ENCODE measurements around the gene CACNA1G. TPM values are rescaled to one million over a fixed set of nuclear protein-coding genes. Genes with fewer than 3 reads are reported as not detected.

Gene CACNA1G
- total RNA-seq, 1 donor from 2014 or later = 4.9 TPM

- no peak for DNase-seq (ENCODE audit: extremely low spot score in 2 of 2)
- TF ChIP-seq POLR2A (IDR thresholded peaks at IDR 0.05) (no peak), CTCF (IDR thresholded peaks at IDR 0.05) (no peak), POLR2AphosphoS5 (IDR thresholded peaks at IDR 0.05; ENCODE audit: insufficient read depth in 1 of 2, low read depth in 1 of 2) (no peak)
- intact Hi-C loops (cut with DNase I) = no loop called here
- no peak overlapping the region for H3K27ac ChIP-seq
- no peaks in the 10 kb centered on the region for H3K36me3 ChIP-seq
- H3K27me3 ChIP-seq = no peaks in the 10 kb centered on the region
- no peaks in the 10 kb centered on the region for H3K9me3 ChIP-seq
- peaks cover 36% of the 10 kb centered on the region for H3K4me1 ChIP-seq
- H3K4me3 ChIP-seq = no peak overlapping the region
Observed at GRCh38 chr17:50658616-50659015, 98.1 kb downstream of the CACNA1G start.

GRCh38 chr17:50659179-50659578 is 98.7 kb downstream of the CACNA1G start:
- peak overlapping the region; percentile 62 for H3K27ac ChIP-seq
- no peak overlapping the region for H3K4me3 ChIP-seq
- TF ChIP-seq POLR2AphosphoS5 (IDR thresholded peaks at IDR 0.05; ENCODE audit: insufficient read depth in 1 of 2, low read depth in 1 of 2) (no peak), CTCF (IDR thresholded peaks at IDR 0.05) (no peak), POLR2A (IDR thresholded peaks at IDR 0.05) (no peak)
- no peaks in the 10 kb centered on the region for H3K36me3 ChIP-seq
- no peaks in the 10 kb centered on the region for H3K9me3 ChIP-seq
- H3K27me3 ChIP-seq = no peaks in the 10 kb centered on the region
- intact Hi-C loops (cut with DNase I) = no loop called here
- H3K4me1 ChIP-seq = peaks cover 36% of the 10 kb centered on the region
- no peak for DNase-seq (ENCODE audit: extremely low spot score in 2 of 2)

GRCh38 chr17:50660042-50660886 is 99.7 kb downstream of the CACNA1G start:
- intact Hi-C loops (cut with DNase I) = no loop called here
- Histone ChIP-seq H3K27me3 (no peaks in the 10 kb centered on the region), H3K4me1 (peaks cover 36% of the 10 kb centered on the region), H3K27ac (peak overlapping the region; percentile 62), H3K9me3 (no peaks in the 10 kb centered on the region), H3K4me3 (no peak overlapping the region), H3K36me3 (no peaks in the 10 kb centered on the region)
- no peak for DNase-seq (ENCODE audit: extremely low spot score in 2 of 2)
- no peak for TF ChIP-seq CTCF (IDR thresholded peaks at IDR 0.05)
- TF ChIP-seq POLR2A (IDR thresholded peaks at IDR 0.05) = no peak
- no peak for TF ChIP-seq POLR2AphosphoS5 (IDR thresholded peaks at IDR 0.05; ENCODE audit: insufficient read depth in 1 of 2, low read depth in 1 of 2)

GRCh38 chr17:50660887-50661345 is 100.4 kb downstream of the CACNA1G start:
- TF ChIP-seq CTCF (IDR thresholded peaks at IDR 0.05) = no peak
- TF ChIP-seq POLR2A (IDR thresholded peaks at IDR 0.05) = no peak
- no peak for TF ChIP-seq POLR2AphosphoS5 (IDR thresholded peaks at IDR 0.05; ENCODE audit: insufficient read depth in 1 of 2, low read depth in 1 of 2)
- H3K27me3 ChIP-seq = no peaks in the 10 kb centered on the region
- no peaks in the 10 kb centered on the region for H3K36me3 ChIP-seq
- H3K9me3 ChIP-seq = no peaks in the 10 kb centered on the region
- H3K4me1 ChIP-seq = peaks cover 36% of the 10 kb centered on the region
- no peak for DNase-seq (ENCODE audit: extremely low spot score in 2 of 2)
- no peak overlapping the region for H3K4me3 ChIP-seq
- intact Hi-C loops (cut with DNase I) = no loop called here
- H3K27ac ChIP-seq = peak overlapping the region; percentile 62

- TF ChIP-seq CTCF (IDR thresholded peaks at IDR 0.05) = no peak
- TF ChIP-seq POLR2AphosphoS5 (IDR thresholded peaks at IDR 0.05; ENCODE audit: insufficient read depth in 1 of 2, low read depth in 1 of 2) = no peak
- TF ChIP-seq POLR2A (IDR thresholded peaks at IDR 0.05) = no peak
- H3K9me3 ChIP-seq = no peaks in the 10 kb centered on the region
- no peaks in the 10 kb centered on the region for H3K36me3 ChIP-seq
- H3K27me3 ChIP-seq = no peaks in the 10 kb centered on the region
- no peak overlapping the region for H3K4me3 ChIP-seq
- no peak for DNase-seq (ENCODE audit: extremely low spot score in 2 of 2)
- H3K27ac ChIP-seq = peak overlapping the region; percentile 62
- peaks cover 36% of the 10 kb centered on the region for H3K4me1 ChIP-seq
- intact Hi-C loops (cut with DNase I) = no loop called here
Observed at GRCh38 chr17:50661348-50661747, 100.8 kb downstream of the CACNA1G start.

Measured in vagina (tissue), 2 donors.